Naive thymus-derived CD8-positive, alpha-beta T cell (primary cell): ENCODE data around the gene SMTNL2. TPM values are rescaled to one million over a fixed set of nuclear protein-coding genes. Genes with fewer than 3 reads are reported as not detected.
"Not testable (repeated sequence)": the region's sequence is repeated elsewhere in the genome, so short reads cannot be mapped to it uniquely, and the experiment has no call there.

Experiments
- ATAC-seq, 2 donors: fragments of 150-1000 bp; cut with Tn5 transposase in 1 of 2; sonication (Bioruptor Pico), chemical (Tn5 transposase) in 1 of 2; 1 replicate in 1 of 2; 2 replicates in 1 of 2; pipeline ENCODE4 v1.10.0; 2021; ENCODE audit warnings: mild to moderate bottlenecking in 2 of 2, moderate library complexity in 2 of 2
- POLR2A ChIA-PET: fragments of 350-600 bp; sonication (Branson Sonifier 250); formaldehyde crosslinking; loops from one replicate; lab custom pipeline; 2021; ENCODE audit warnings: antibody characterized with exemption; lab: Charles Lee
- DNase-seq, 10 donors: peaks; one replicate each; pipeline versions ENCODE4 v3.0.0 to v3.0.0-alpha.2; 2020 to 2022
- H3K27ac Mint-ChIP-seq, 10 donors: one replicate each; pipeline ENCODE4 v1.8.0; 2020 to 2022; ENCODE audit warnings: mild to moderate bottlenecking in 10 of 10, mixed read lengths in 10 of 10, moderate library complexity in 4 of 10, inconsistent platforms in 1 of 10
- H3K27me3 Mint-ChIP-seq, 5 donors: one replicate each; pipeline ENCODE4 v1.8.0; 2021 to 2022; ENCODE audit warnings: mixed read lengths in 5 of 5
- H3K36me3 Mint-ChIP-seq, 3 donors: one replicate each; pipeline ENCODE4 v1.8.0; 2020 to 2022; ENCODE audit warnings: mixed read lengths in 3 of 3, mild to moderate bottlenecking in 2 of 3, inconsistent platforms in 1 of 3
- H3K4me1 Mint-ChIP-seq, 4 donors: one replicate each; pipeline ENCODE4 v1.8.0; 2021 to 2022; ENCODE audit warnings: mixed read lengths in 4 of 4
- H3K4me3 Mint-ChIP-seq, 10 donors: one replicate each; pipeline ENCODE4 v1.8.0; 2020 to 2022; ENCODE audit warnings: mild to moderate bottlenecking in 10 of 10, mixed read lengths in 10 of 10, moderate library complexity in 6 of 10, inconsistent platforms in 1 of 10
- H3K9me3 Mint-ChIP-seq, 9 donors: one replicate each; pipeline ENCODE4 v1.8.0; 2020 to 2022; ENCODE audit warnings: mixed read lengths in 9 of 9, mild to moderate bottlenecking in 3 of 9, inconsistent platforms in 1 of 9, moderate library complexity in 1 of 9
- polyA plus RNA-seq, 3 donors: library from polyadenylated mRNA; unstranded; fragments of 300-500 nt; fragmentation: Illumina TruSeq; gene quantifications; one replicate each; pipeline ENCODE4 v1.2.3, GENCODE V29; 2021
- total RNA-seq, 8 experiments: library from RNA in 2 of 8; stranded (reverse) in 2 of 8; gene quantifications; one replicate each; pipeline ENCODE4 v1.2.3 and lab custom pipeline; 2021 to 2026

SMTNL2 gene
- total and polyA plus RNA-seq, 5 experiments from 2014 or later, result not detected

GRCh38 chr17:4569591-4569990, 14.7 kb upstream of the SMTNL2 start:
- H3K36me3 Mint-ChIP-seq, result no peaks in the 10 kb centered on the region
- no peak overlapping the region for H3K4me3 Mint-ChIP-seq
- H3K9me3 Mint-ChIP-seq, result no peaks in the 10 kb centered on the region
- POLR2A ChIA-PET, result no interaction called here
- DNase-seq (peak in 2 of 10 donors; percentile 19 to 38), ATAC-seq (no peak)
- peak overlapping the region in 1 of 10 donors; percentile 19 for H3K27ac Mint-ChIP-seq
- no peaks in the 10 kb centered on the region for H3K27me3 Mint-ChIP-seq
- H3K4me1 Mint-ChIP-seq, result peaks cover 6 to 27% (median 16%) of the 10 kb centered on the region in 4 donors

- no peaks in the 10 kb centered on the region for H3K9me3 Mint-ChIP-seq
- no peak overlapping the region for H3K27ac Mint-ChIP-seq
- ATAC-seq, result no peak
- no peaks in the 10 kb centered on the region for H3K36me3 Mint-ChIP-seq
- DNase-seq, result no peak
- POLR2A ChIA-PET, result no interaction called here
- peaks cover 2 to 15% (median 7%) of the 10 kb centered on the region in 4 donors for H3K4me1 Mint-ChIP-seq
- H3K27me3 Mint-ChIP-seq, result peaks cover 0 to 2% (median 0%) of the 10 kb centered on the region in 5 donors
- H3K4me3 Mint-ChIP-seq, result no peak overlapping the region
Measured at GRCh38 chr17:4572131-4572530, 12.2 kb upstream of the SMTNL2 start.

DNA sequence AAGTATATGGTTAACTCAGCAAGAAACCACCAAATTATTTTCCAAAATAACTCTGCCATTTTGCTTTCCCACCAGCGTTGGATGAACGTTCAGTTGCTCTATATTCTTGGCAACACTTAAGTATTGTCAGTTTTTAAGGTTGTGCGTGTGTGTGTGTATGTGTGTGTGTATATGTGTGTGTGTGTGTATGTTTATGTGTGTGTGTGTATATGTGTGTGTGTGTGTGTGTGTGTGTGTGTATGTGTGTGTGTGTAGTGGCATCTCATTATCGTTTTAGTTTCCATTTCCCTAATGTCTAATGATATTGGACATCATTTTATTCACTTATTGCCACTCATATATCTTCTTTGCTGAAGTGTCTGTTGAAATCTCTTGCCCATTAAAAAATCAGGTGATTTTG, 11.2 kb upstream of the SMTNL2 start:
- H3K4me3 Mint-ChIP-seq, result no peak overlapping the region
- ATAC-seq (no peak), DNase-seq (no peak)
- POLR2A ChIA-PET, result no interaction called here
- peaks cover 0 to 2% (median 0%) of the 10 kb centered on the region in 5 donors for H3K27me3 Mint-ChIP-seq
- no peaks in the 10 kb centered on the region for H3K9me3 Mint-ChIP-seq
- peaks cover 2 to 15% (median 7%) of the 10 kb centered on the region in 4 donors for H3K4me1 Mint-ChIP-seq
- H3K27ac Mint-ChIP-seq, result peak overlapping the region in 2 of 10 donors; percentile 25 to 28
- H3K36me3 Mint-ChIP-seq, result no peaks in the 10 kb centered on the region

DNA sequence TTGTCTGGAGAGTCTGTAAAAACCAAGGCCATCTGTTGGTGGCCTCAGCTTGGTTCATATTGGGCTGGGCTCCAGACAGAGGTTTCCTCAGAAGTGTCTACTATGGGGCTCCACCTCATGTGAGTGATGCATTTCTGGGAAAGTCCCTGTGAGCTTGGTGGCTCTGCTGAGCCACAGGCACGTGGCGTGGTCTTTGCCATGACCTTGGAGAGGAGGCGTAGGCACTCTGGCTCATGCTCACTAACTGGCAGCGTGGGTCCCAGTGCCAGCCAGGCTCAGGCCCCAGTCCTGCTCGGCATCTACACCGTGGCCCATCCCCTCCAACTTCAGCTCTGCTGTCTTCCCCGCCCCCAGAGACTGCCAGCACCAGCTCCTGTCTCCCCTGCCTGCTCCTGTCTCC, 10.7 kb upstream of the SMTNL2 start:
- Mint-ChIP-seq H3K36me3 (no peaks in the 10 kb centered on the region), H3K4me3 (no peak overlapping the region), H3K27ac (peak overlapping the region in 2 of 10 donors; percentile 25 to 28), H3K9me3 (no peaks in the 10 kb centered on the region), H3K27me3 (peaks cover 0 to 2% (median 0%) of the 10 kb centered on the region in 5 donors), H3K4me1 (peaks cover 2 to 15% (median 7%) of the 10 kb centered on the region in 4 donors)
- ATAC-seq (peak; percentile 94), DNase-seq (peak in 3 of 10 donors; percentile 17 to 23 (median 20))
- POLR2A ChIA-PET, result no interaction called here

DNA sequence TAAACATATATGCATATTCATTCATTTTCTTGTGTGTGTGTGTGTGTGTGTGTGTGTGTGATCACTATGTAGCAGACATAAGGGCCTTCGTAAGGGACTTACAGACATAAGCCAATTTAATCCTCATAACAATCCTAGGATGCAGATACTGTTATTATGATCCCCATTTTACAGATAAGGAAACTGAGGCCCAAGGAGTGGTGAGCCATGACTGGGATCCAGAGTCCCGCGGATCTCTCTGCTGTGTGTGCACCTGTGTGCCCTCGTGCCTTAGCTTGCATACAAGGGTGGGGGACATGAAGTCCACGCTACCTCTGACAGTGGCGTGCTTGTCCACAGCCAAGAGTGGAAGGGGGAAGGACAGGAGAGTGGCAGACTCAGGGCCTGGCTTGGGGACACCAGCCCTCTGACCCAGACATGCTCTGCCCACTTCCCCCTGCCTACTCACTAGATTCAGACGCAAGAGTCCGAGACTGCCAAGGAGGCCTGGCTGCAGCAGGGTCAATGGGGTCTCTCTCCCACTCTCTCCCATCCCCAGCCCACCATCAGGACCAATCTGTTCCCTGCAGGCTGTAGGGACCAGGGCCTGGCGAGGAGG, 9.8 kb upstream of the SMTNL2 start:
- POLR2A ChIA-PET, result no interaction called here
- ATAC-seq (no peak), DNase-seq (peak in 1 of 10 donors; percentile 55)
- Mint-ChIP-seq H3K27ac (no peak overlapping the region), H3K9me3 (no peaks in the 10 kb centered on the region), H3K27me3 (peaks cover 0 to 2% (median 0%) of the 10 kb centered on the region in 5 donors), H3K36me3 (no peaks in the 10 kb centered on the region), H3K4me3 (no peak overlapping the region), H3K4me1 (peaks cover 2 to 13% (median 5%) of the 10 kb centered on the region in 4 donors)

- Mint-ChIP-seq H3K27me3 (peaks cover 0 to 6% (median 4%) of the 10 kb centered on the region in 5 donors), H3K9me3 (no peaks in the 10 kb centered on the region), H3K27ac (no peak overlapping the region), H3K36me3 (no peaks in the 10 kb centered on the region), H3K4me3 (no peak overlapping the region), H3K4me1 (peaks cover 2 to 7% (median 5%) of the 10 kb centered on the region in 4 donors)
- DNase-seq (peak in 1 of 10 donors; percentile 21), ATAC-seq (no peak)
- POLR2A ChIA-PET, result no interaction called here
Measured at GRCh38 chr17:4576161-4576558, 8.2 kb upstream of the SMTNL2 start.

GRCh38 chr17:4576729-4577322, 7.5 kb upstream of the SMTNL2 start:
- H3K9me3 Mint-ChIP-seq, result no peaks in the 10 kb centered on the region
- DNase-seq (peak in 1 of 10 donors; percentile 38), ATAC-seq (no peak)
- no peaks in the 10 kb centered on the region for H3K36me3 Mint-ChIP-seq
- no peak overlapping the region for H3K27ac Mint-ChIP-seq
- POLR2A ChIA-PET, result no interaction called here
- peaks cover 0 to 12% (median 8%) of the 10 kb centered on the region in 5 donors for H3K27me3 Mint-ChIP-seq
- no peak overlapping the region for H3K4me3 Mint-ChIP-seq
- peaks cover 2 to 7% (median 5%) of the 10 kb centered on the region in 4 donors for H3K4me1 Mint-ChIP-seq

DNA sequence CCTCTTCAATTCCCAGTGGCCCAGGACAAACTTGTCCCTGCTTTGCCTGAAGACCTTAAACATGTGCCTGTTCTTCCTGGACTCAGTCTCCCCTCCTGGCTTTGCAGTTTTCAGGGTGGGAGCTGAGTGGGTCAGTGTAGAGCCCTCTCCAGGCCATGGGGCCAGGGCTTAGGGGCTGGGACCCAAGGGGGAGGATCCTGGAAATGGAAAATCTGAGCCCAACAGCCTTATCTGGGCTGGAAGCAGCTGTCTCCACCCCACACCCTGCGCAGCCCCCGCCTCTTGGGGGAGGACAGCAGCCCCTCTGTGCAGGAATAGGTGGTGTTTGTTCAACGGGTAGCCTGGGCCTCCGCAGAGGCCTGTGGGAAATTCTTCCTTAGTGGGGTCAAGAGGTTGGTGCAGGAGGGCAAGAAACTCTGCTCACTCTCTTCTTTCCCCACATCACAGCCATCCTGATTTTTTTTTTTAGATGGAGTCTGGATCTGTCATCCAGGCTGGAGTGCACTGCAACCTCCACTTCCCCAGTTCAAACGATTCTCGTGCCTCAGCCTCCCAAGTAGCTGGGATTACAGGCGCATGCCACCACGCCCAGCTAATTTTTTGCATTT, 6.8 kb upstream of the SMTNL2 start:
- POLR2A ChIA-PET, result no interaction called here
- Mint-ChIP-seq H3K36me3 (no peaks in the 10 kb centered on the region), H3K27ac (no peak overlapping the region), H3K4me3 (no peak overlapping the region), H3K4me1 (peaks cover 2 to 7% (median 5%) of the 10 kb centered on the region in 4 donors), H3K9me3 (no peaks in the 10 kb centered on the region), H3K27me3 (peaks cover 0 to 19% (median 11%) of the 10 kb centered on the region in 5 donors)
- ATAC-seq, result no peak
- peak in 1 of 10 donors; percentile 51 for DNase-seq

GRCh38 chr17:4578349-4578748, 6.0 kb upstream of the SMTNL2 start:
- H3K27ac Mint-ChIP-seq, result not testable (repeated sequence)

GRCh38 chr17:4579678-4580077, 4.7 kb upstream of the SMTNL2 start:
- H3K4me1 Mint-ChIP-seq, result peaks cover 2 to 9% (median 6%) of the 10 kb centered on the region in 4 donors
- no peak overlapping the region for H3K4me3 Mint-ChIP-seq
- H3K27me3 Mint-ChIP-seq, result peaks cover 3 to 35% (median 27%) of the 10 kb centered on the region in 5 donors
- no peak for ATAC-seq
- H3K27ac Mint-ChIP-seq, result no peak overlapping the region
- DNase-seq, result peak in 1 of 10 donors; percentile 6
- H3K36me3 Mint-ChIP-seq, result no peaks in the 10 kb centered on the region
- POLR2A ChIA-PET, result no interaction called here
- H3K9me3 Mint-ChIP-seq, result no peaks in the 10 kb centered on the region

More at GRCh38 chr17:4578349-4578748, 6.0 kb upstream of the SMTNL2 start:
- POLR2A ChIA-PET, H3K4me3 Mint-ChIP-seq, H3K9me3 Mint-ChIP-seq, ATAC-seq, H3K4me1 Mint-ChIP-seq, H3K36me3 Mint-ChIP-seq: not testable (repeated sequence)
- H3K27me3 Mint-ChIP-seq, result peaks cover 2 to 28% (median 20%) of the 10 kb centered on the region in 5 donors
- DNase-seq, result peak in 1 of 10 donors; percentile 30

DNA sequence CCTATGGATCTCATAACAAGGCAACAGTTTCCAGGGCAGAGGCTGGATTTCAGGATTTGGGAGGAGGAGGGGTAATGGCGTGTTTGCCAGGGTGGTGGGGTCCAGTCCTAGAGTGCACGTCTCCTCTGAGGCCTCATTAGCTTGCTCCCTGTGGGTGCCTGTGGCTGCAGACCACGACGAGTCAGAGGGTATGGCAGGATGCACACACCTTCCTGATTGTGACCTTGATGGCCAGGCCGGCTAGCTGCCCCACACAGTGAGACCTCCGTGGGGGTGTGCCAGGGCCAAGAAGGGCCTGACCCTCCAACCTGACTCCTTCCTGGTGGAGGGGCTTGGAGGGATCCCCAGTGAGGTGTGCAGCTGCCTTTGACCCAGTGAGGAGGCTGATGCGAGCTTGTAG, 4.0 kb upstream of the SMTNL2 start:
- Mint-ChIP-seq H3K27ac (no peak overlapping the region), H3K27me3 (peaks cover 3 to 37% (median 30%) of the 10 kb centered on the region in 5 donors), H3K4me1 (peaks cover 2 to 9% (median 6%) of the 10 kb centered on the region in 4 donors), H3K9me3 (no peaks in the 10 kb centered on the region), H3K36me3 (no peaks in the 10 kb centered on the region), H3K4me3 (no peak overlapping the region)
- ATAC-seq (no peak), DNase-seq (peak in 1 of 10 donors; percentile 15)
- POLR2A ChIA-PET, result no interaction called here

DNA sequence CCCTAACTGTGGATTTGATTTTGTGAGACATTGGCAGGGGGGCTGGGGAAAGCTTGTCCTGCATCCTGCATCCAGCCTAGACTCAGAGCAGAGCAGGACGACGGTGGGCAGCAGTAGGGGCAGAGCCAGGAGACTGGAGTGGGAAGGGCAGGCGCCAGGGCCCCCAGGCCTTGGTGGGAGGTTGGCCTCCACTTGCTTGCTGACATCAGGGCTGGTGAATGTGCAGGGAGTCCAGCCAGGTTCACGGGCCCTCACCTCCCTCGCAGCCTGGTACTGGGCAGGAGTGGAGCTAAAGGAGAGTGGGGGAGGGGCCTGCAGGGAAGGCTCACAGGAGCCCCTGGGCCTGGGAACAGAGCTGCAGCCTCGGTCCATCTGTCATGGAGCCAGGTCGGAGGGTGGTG, 2.2 kb upstream of the SMTNL2 start:
- H3K27ac Mint-ChIP-seq, result peak overlapping the region in 1 of 10 donors; percentile 49
- H3K4me1 Mint-ChIP-seq, result peaks cover 2 to 9% (median 7%) of the 10 kb centered on the region in 4 donors
- ATAC-seq, result no peak
- DNase-seq, result peak in 1 of 10 donors; percentile 32
- peaks cover 7 to 50% (median 39%) of the 10 kb centered on the region in 5 donors for H3K27me3 Mint-ChIP-seq
- no peaks in the 10 kb centered on the region for H3K36me3 Mint-ChIP-seq
- POLR2A ChIA-PET, result interaction anchor here (0.6 kb wide), 1 partner anchor 439 kb away, joined by 3 read pairs; the partner anchor contains the start of gene CYB5D2
- H3K9me3 Mint-ChIP-seq, result no peaks in the 10 kb centered on the region
- no peak overlapping the region for H3K4me3 Mint-ChIP-seq

- Mint-ChIP-seq H3K4me3 (no peak overlapping the region), H3K36me3 (no peaks in the 10 kb centered on the region), H3K27me3 (peaks cover 7 to 50% (median 39%) of the 10 kb centered on the region in 5 donors), H3K4me1 (peaks cover 2 to 9% (median 7%) of the 10 kb centered on the region in 4 donors), H3K9me3 (no peaks in the 10 kb centered on the region), H3K27ac (no peak overlapping the region)
- DNase-seq, result peak in 1 of 10 donors; percentile 43
- no peak for ATAC-seq
- POLR2A ChIA-PET, result no interaction called here
Measured at GRCh38 chr17:4582691-4583090, 1.6 kb upstream of the SMTNL2 start.
